ENCODE measurements around the gene LUC7L3. TPM values are rescaled to one million over a fixed set of nuclear protein-coding genes. Genes with fewer than 3 reads are reported as not detected.

Gene LUC7L3
- total RNA-seq, 1 experiment from 2014 or later, result 154 TPM

DNA sequence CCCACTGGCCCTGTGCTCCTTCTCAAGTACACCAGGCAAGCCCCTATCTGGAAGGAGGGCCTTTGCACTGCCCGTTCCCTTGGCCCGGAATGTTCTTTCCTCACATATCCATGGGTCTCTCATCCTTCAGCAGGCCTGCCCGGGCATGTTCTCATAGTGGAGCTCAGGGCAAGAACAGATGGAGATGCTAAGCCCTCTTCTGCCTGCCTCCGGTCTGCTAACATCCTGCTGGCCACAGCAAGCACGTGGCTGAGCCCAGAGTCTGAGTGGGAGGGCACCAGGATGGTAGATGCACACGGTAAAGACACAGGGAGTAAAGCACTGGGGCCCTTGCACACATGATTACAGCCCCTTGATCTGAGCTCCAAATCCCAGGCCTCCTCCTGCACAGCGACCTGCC, 67.7 kb downstream of the LUC7L3 start:
- Histone ChIP-seq H2BK120ac (ENCODE audit: low read depth, low read length, poor library complexity, severe bottlenecking) (no peak overlapping the region), H3K23ac (ENCODE audit: insufficient read length, low read depth, low read length) (no peak overlapping the region), H3K4me2 (ENCODE audit: insufficient read depth, insufficient read length, low read length) (no peak overlapping the region), H2BK12ac (ENCODE audit: insufficient read length, low read depth, low read length) (no peak overlapping the region), H3K4me1 (ENCODE audit: insufficient read depth, low read length) (0 out of 2 replicates have a peak, but pooled peaks cover 4% of the 10 kb centered on the region), H4K91ac (ENCODE audit: insufficient read length, low read depth, low read length) (no peak overlapping the region), H4K8ac (replicated peaks; ENCODE audit: insufficient read length, low read depth, low read length) (peak overlapping the region; percentile 2), H3K27me3 (ENCODE audit: insufficient read depth, low read length) (no peaks in the 10 kb centered on the region), H2BK5ac (ENCODE audit: insufficient read length, low read length) (no peak overlapping the region), H3T11ph (ENCODE audit: low read length) (no peak overlapping the region), H3K79me1 (ENCODE audit: insufficient read depth, low read depth, low read length, poor library complexity, severe bottlenecking) (no peaks in the 10 kb centered on the region), H2AK5ac (ENCODE audit: insufficient read length, low read length) (no peak overlapping the region), H3K23me2 (ENCODE audit: insufficient read length, low read depth, low read length, poor library complexity, severe bottlenecking) (peaks cover 2% of the 10 kb centered on the region), H4K5ac (ENCODE audit: insufficient read length, low read depth, low read length) (no peak overlapping the region), H2BK20ac (ENCODE audit: low read depth, low read length, poor library complexity, severe bottlenecking) (no peak overlapping the region), H3K4ac (ENCODE audit: low read depth, low read length) (no peak overlapping the region), H3K79me2 (ENCODE audit: insufficient read depth, low read length) (no peaks in the 10 kb centered on the region), H3K18ac (ENCODE audit: insufficient read length, low read depth, low read length) (peak overlapping the region; percentile 3), H4K20me1 (ENCODE audit: control insufficient read depth, insufficient read depth, insufficient read length) (no peaks in the 10 kb centered on the region), H2BK15ac (ENCODE audit: low read depth, low read length) (no peak overlapping the region), H3K56ac (ENCODE audit: insufficient read length, low read depth, low read length) (no peak overlapping the region), H2AFZ (ENCODE audit: low read length) (no peak overlapping the region), H3K14ac (ENCODE audit: insufficient read depth, low read length) (no peak overlapping the region), H3K9me3 (ENCODE audit: control insufficient read depth, low read depth, low read length) (no peaks in the 10 kb centered on the region), H3K27ac (ENCODE audit: insufficient read length, low read depth, low read length) (no peak overlapping the region), H3K9ac (ENCODE audit: extremely low read depth, insufficient read length, low read length) (no peak overlapping the region)
- Mint-ChIP-seq H3K9me3 (no peaks in the 10 kb centered on the region), H3K27ac (peak overlapping the region in 2 of 3 experiments; percentile 83 to 90; a peak in 3 of 7 replicates), H3K36me3 (ENCODE audit: insufficient read depth in 1 of 3, low read depth in 3 of 3) (no peaks in the 10 kb centered on the region; a peak in 1 of 7 replicates), H3K27me3 (ENCODE audit: low read depth) (no peaks in the 10 kb centered on the region), H3K4me1 (peaks cover 12 to 13% of the 10 kb centered on the region in 2 experiments), H3K4me3 (no peak overlapping the region)
- DNase-seq, result no peak
- WGBS (ENCODE audit: extremely low coverage, insufficient read length, low lambda C conversion rate), result no CpG with 5 or more reads among the region's 7 CpGs
- TF ChIP-seq, protein P1, sequence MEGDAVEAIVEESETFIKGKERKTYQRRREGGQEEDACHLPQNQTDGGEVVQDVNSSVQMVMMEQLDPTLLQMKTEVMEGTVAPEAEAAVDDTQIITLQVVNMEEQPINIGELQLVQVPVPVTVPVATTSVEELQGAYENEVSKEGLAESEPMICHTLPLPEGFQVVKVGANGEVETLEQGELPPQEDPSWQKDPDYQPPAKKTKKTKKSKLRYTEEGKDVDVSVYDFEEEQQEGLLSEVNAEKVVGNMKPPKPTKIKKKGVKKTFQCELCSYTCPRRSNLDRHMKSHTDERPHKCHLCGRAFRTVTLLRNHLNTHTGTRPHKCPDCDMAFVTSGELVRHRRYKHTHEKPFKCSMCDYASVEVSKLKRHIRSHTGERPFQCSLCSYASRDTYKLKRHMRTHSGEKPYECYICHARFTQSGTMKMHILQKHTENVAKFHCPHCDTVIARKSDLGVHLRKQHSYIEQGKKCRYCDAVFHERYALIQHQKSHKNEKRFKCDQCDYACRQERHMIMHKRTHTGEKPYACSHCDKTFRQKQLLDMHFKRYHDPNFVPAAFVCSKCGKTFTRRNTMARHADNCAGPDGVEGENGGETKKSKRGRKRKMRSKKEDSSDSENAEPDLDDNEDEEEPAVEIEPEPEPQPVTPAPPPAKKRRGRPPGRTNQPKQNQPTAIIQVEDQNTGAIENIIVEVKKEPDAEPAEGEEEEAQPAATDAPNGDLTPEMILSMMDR (conservative IDR thresholded peaks at IDR 0.05), result no peak
